HepG2 (cell line): ENCODE results near the gene SKIC2. TPM values are rescaled to one million over a fixed set of nuclear protein-coding genes. Genes with fewer than 3 reads are reported as not detected.

Experiments used
- ATF3 ChIP-seq: sonication (generic); formaldehyde crosslinking; IDR thresholded peaks from 2 replicates; pipeline ENCODE4 v1.4.0; 2020; ENCODE audit warnings: missing genetic modification reagents
- FOXK2 ChIP-seq: fragments of 450-650 bp; IDR thresholded peaks from 2 replicates; pipeline ENCODE4 v1.6.1; 2016
- GTF2F1 ChIP-seq: fragments of 150-350 bp; IDR thresholded peaks from 2 replicates; pipeline ENCODE4 v1.6.1; 2014; ENCODE audit warnings: low read length
- KLF11 ChIP-seq: IDR thresholded peaks from 2 replicates; pipeline ENCODE4 v1.6.1; 2016; ENCODE audit warnings: missing compliant biosample characterization
- MTA3 ChIP-seq: sonication (generic); formaldehyde crosslinking; IDR thresholded peaks from 2 replicates; pipeline ENCODE4 v1.4.0; 2020; ENCODE audit warnings: missing genetic modification reagents
- MYPOP ChIP-seq: sonication (generic); formaldehyde crosslinking; IDR thresholded peaks from 2 replicates; pipeline ENCODE4 v1.8.1; 2023; ENCODE audit warnings: mild to moderate bottlenecking, moderate library complexity, missing genetic modification reagents
- NRL ChIP-seq: sonication (generic); formaldehyde crosslinking; IDR thresholded peaks from 2 replicates; pipeline ENCODE4 v1.5.0; 2020; ENCODE audit warnings: missing genetic modification reagents, mild to moderate bottlenecking, moderate library complexity, borderline replicate concordance
- PLRG1 ChIP-seq: fragments of 450-650 bp; conservative IDR thresholded peaks from 2 replicates; pipeline ENCODE4 v1.6.1; 2016
- ZBTB43 ChIP-seq: sonication (generic); formaldehyde crosslinking; conservative IDR thresholded peaks from 2 replicates; pipeline ENCODE4 v1.4.0; 2020; ENCODE audit warnings: missing genetic modification reagents
- ZKSCAN8 ChIP-seq: IDR thresholded peaks from 2 replicates; pipeline ENCODE4 v1.6.1; 2016; ENCODE audit warnings: borderline replicate concordance, missing genetic modification reagents, missing compliant biosample characterization
- ZNF619 ChIP-seq: sonication (generic); formaldehyde crosslinking; IDR thresholded peaks from 2 replicates; pipeline ENCODE4 v1.4.0; 2020; ENCODE audit warnings: mild to moderate bottlenecking, missing genetic modification reagents
- ZNF710 ChIP-seq: sonication (generic); formaldehyde crosslinking; IDR thresholded peaks from 2 replicates; pipeline ENCODE4 v1.5.0; 2020; ENCODE audit warnings: mild to moderate bottlenecking, missing genetic modification reagents, borderline replicate concordance
- polyA plus RNA-seq, 8 experiments: library from polyadenylated mRNA; depleted of rRNA in 3 of 8; stranded (reverse) in 7 of 8; unstranded in 1 of 8; fragments of >200 nt; fragmentation: Illumina TruSeq in 4 of 8; extraction: Trizol in 4 of 8; gene quantifications; 2 replicates each; pipeline versions ENCODE4 v1.2.1 to v1.2.3, GENCODE V29; 2011 to 2016; ENCODE audit warnings: low read depth in 4 of 8, missing spikeins in 1 of 8, mixed read lengths in 1 of 8; ENCODE audit not compliant: insufficient read depth in 1 of 8
- total RNA-seq, 5 experiments: library from RNA; depleted of rRNA; stranded (reverse); fragments of >200 nt; fragmentation: Illumina TruSeq; extraction: Trizol; gene quantifications; 2 replicates each; pipeline ENCODE4 v1.2.3, GENCODE V29; 2016; ENCODE audit warnings: low read depth in 1 of 5
- TF ChIP-seq, protein P1 (sequence below): sonication (generic); formaldehyde crosslinking; IDR thresholded peaks from 2 replicates; pipeline ENCODE4 v1.4.0; 2020; ENCODE audit warnings: mild to moderate bottlenecking, low read depth, missing genetic modification reagents
- TF ChIP-seq, protein P2 (sequence below): sonication (generic); formaldehyde crosslinking; IDR thresholded peaks from 2 replicates; pipeline ENCODE4 v1.8.1; 2023; ENCODE audit warnings: missing genetic modification reagents, inconsistent platforms, borderline replicate concordance
- TF ChIP-seq, protein P3 (sequence below): conservative IDR thresholded peaks from 2 replicates; pipeline ENCODE4 v1.6.1; 2018; ENCODE audit warnings: missing genetic modification reagents
- TF ChIP-seq, protein P4 (sequence below): IDR thresholded peaks from 2 replicates; pipeline ENCODE4 v1.6.1; 2016; ENCODE audit warnings: missing biosample characterization, missing genetic modification reagents, low read depth

Gene SKIC2
- total and polyA plus RNA-seq, 2 of the 13 experiments (the other 11 are each of a cell fraction or from before 2014, with no cell fraction given), result 67.1 to 68.4 TPM

GRCh38 chr6:31958741-31959739 is at the start of gene SKIC2, which contains the start of gene NELFE (continued):
- TF ChIP-seq ZNF619, result no peak
- TF ChIP-seq ZNF710 (CRISPR knock-in tag), result no peak; the same call in 1 of the 2 replicates
- peak; percentile 11; the same call in 1 of the 2 replicates for TF ChIP-seq NRL (CRISPR knock-in tag)
- no peak for TF ChIP-seq MTA3 (CRISPR knock-in tag)
- TF ChIP-seq FOXK2, result peak; percentile 74; the same call in 1 of the 2 replicates
- TF ChIP-seq GTF2F1, result no peak
- no peak; the same call in 1 of the 2 replicates for TF ChIP-seq ZBTB43
- TF ChIP-seq KLF11 (CRISPR knock-in tag), result no peak
- TF ChIP-seq, protein P1, sequence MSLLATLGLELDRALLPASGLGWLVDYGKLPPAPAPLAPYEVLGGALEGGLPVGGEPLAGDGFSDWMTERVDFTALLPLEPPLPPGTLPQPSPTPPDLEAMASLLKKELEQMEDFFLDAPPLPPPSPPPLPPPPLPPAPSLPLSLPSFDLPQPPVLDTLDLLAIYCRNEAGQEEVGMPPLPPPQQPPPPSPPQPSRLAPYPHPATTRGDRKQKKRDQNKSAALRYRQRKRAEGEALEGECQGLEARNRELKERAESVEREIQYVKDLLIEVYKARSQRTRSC (CRISPR knock-in tag), result no peak
- peak; percentile 11; the same call in 1 of the 2 replicates for TF ChIP-seq ATF3 (CRISPR knock-in tag)
- TF ChIP-seq MYPOP (CRISPR knock-in tag), result peak; percentile 71; the same call in 1 of the 2 replicates
- TF ChIP-seq, protein P2, sequence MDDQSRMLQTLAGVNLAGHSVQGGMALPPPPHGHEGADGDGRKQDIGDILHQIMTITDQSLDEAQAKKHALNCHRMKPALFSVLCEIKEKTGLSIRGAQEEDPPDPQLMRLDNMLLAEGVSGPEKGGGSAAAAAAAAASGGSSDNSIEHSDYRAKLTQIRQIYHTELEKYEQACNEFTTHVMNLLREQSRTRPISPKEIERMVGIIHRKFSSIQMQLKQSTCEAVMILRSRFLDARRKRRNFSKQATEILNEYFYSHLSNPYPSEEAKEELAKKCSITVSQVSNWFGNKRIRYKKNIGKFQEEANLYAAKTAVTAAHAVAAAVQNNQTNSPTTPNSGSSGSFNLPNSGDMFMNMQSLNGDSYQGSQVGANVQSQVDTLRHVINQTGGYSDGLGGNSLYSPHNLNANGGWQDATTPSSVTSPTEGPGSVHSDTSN (CRISPR knock-in tag), result no peak
- peak; percentile 61; the same call in 1 of the 2 replicates for TF ChIP-seq ZKSCAN8
- TF ChIP-seq PLRG1, result no peak
- TF ChIP-seq, protein P3, sequence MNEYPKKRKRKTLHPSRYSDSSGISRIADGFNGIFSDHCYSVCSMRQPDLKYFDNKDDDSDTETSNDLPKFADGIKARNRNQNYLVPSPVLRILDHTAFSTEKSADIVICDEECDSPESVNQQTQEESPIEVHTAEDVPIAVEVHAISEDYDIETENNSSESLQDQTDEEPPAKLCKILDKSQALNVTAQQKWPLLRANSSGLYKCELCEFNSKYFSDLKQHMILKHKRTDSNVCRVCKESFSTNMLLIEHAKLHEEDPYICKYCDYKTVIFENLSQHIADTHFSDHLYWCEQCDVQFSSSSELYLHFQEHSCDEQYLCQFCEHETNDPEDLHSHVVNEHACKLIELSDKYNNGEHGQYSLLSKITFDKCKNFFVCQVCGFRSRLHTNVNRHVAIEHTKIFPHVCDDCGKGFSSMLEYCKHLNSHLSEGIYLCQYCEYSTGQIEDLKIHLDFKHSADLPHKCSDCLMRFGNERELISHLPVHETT, result peak; percentile 97
- TF ChIP-seq, protein P4, sequence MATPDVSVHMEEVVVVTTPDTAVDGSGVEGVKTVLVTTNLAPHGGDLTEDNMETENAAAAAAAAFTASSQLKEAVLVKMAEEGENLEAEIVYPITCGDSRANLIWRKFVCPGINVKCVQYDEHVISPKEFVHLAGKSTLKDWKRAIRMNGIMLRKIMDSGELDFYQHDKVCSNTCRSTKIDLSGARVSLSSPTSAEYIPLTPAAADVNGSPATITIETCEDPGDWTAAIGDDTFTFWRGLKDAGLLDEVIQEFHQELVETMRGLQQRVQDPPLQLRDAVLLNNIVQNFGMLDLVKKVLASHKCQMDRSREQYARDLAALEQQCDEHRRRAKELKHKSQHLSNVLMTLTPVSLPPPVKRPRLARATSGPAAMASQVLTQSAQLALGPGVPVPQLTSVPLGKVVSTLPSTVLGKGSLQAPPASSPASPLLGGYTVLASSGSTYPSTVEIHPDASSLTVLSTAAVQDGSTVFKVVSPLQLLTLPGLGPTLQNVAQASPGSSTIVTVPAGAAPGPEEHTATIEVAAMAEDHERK (CRISPR knock-in tag), result peak; percentile 86
